PC-3 (cell line): ENCODE results near the gene CNTN2. TPM values are rescaled to one million over a fixed set of nuclear protein-coding genes. Genes with fewer than 3 reads are reported as not detected.

Source experiments
- ATAC-seq: fragments of 200-7000 bp; cut with Tn5 transposase; 2 replicates; pipeline ENCODE4 v1.9.1; 2020; ENCODE audit warnings: mild to moderate bottlenecking, moderate library complexity
- BruUV-seq: library from RNA; stranded (reverse); fragments of 400-500 nt; replicated peaks from 2 replicates; lab custom pipeline; 2021; lab: Mats Ljungman, UMichigan
- CTCF ChIA-PET: fragments of 300-600 bp; sonication (Branson Sonifier 250); formaldehyde crosslinking; loops from one replicate; lab custom pipeline; 2022; ENCODE audit warnings: antibody characterized with exemption; lab: Charles Lee
- POLR2A ChIA-PET: fragments of 300-600 bp; sonication (Branson Sonifier 250); formaldehyde crosslinking; loops from one replicate; lab custom pipeline; 2022; ENCODE audit warnings: antibody characterized with exemption; ENCODE audit not compliant: unreplicated experiment; lab: Charles Lee
- DNase-seq: peaks from one replicate; pipeline ENCODE4 v3.0.0-alpha.2; 2015
- H2AFZ ChIP-seq: fragments of 300-600 bp; sonication (generic); 2 replicates; pipeline ENCODE4 v1.6.0; 2016; ENCODE audit warnings: antibody characterized with exemption, low read length
- H3F3A ChIP-seq: fragments of 300-600 bp; sonication (generic); one replicate; pipeline ENCODE4 v1.6.0; 2017; ENCODE audit warnings: antibody characterized with exemption, low read length, control low read depth, mild to moderate bottlenecking; ENCODE audit not compliant: unreplicated experiment
- H3K27ac ChIP-seq: fragments of 300-600 bp; sonication (generic); 2 replicates; pipeline ENCODE4 v1.5.1; 2016; ENCODE audit warnings: mild to moderate bottlenecking, low read length
- H3K27me3 ChIP-seq: fragments of 300-600 bp; sonication (generic); 2 replicates; pipeline ENCODE4 v1.6.1; 2016; ENCODE audit warnings: low read length, mixed read lengths
- H3K36me3 ChIP-seq: fragments of 300-600 bp; sonication (generic); 2 replicates; pipeline ENCODE4 v1.6.1; 2016; ENCODE audit warnings: low read depth, mixed run types, low read length, mixed read lengths
- H3K4me1 ChIP-seq: fragments of 300-600 bp; sonication (generic); 2 replicates; pipeline ENCODE4 v1.5.1; 2016; ENCODE audit warnings: low read length; ENCODE audit not compliant: insufficient read depth
- H3K4me2 ChIP-seq: fragments of 300-600 bp; sonication (generic); 2 replicates; pipeline ENCODE4 v1.6.0; 2016; ENCODE audit warnings: low read length
- H3K4me3 ChIP-seq: fragments of 300-600 bp; sonication (generic); 2 replicates; pipeline ENCODE4 v1.5.1; 2016; ENCODE audit warnings: mild to moderate bottlenecking, low read length, mixed read lengths
- H3K79me2 ChIP-seq: fragments of 300-600 bp; sonication (generic); 2 replicates; pipeline ENCODE4 v1.6.1; 2017; ENCODE audit warnings: low read length, mixed read lengths
- H3K9ac ChIP-seq: fragments of 300-600 bp; sonication (generic); 2 replicates; pipeline ENCODE4 v1.6.0; 2016; ENCODE audit warnings: mild to moderate bottlenecking, low read length
- H3K9me2 ChIP-seq: fragments of 300-600 bp; sonication (generic); replicated peaks from 2 replicates; pipeline ENCODE4 v1.6.1; 2016; ENCODE audit warnings: mixed run types, low read length, mixed read lengths
- H3K9me3 ChIP-seq: fragments of 300-600 bp; sonication (generic); 2 replicates; pipeline ENCODE4 v1.6.1; 2016; ENCODE audit warnings: low read length, mixed read lengths
- H4K20me1 ChIP-seq: fragments of 300-600 bp; sonication (generic); 2 replicates; pipeline ENCODE4 v1.6.1; 2016; ENCODE audit warnings: low read length, mixed read lengths
- EZH2 ChIP-seq: fragments of 300-600 bp; sonication (generic); IDR thresholded peaks from one replicate; pipeline ENCODE4 v1.6.1; 2017; ENCODE audit warnings: antibody characterized with exemption, mild to moderate bottlenecking, low read length; ENCODE audit not compliant: unreplicated experiment
- EZH2phosphoT487 ChIP-seq: fragments of 300-600 bp; sonication (generic); IDR thresholded peaks from 2 replicates; pipeline ENCODE4 v1.6.1; 2018; ENCODE audit warnings: mild to moderate bottlenecking, antibody characterized with exemption, low read length, borderline replicate concordance
- intact Hi-C: fragments of 100-400 bp; cut with micrococcal nuclease; formaldehyde crosslinking; loops from 2 replicates; pipeline ENCODE4 v1.9.0; 2023
- total RNA-seq: library from RNA; depleted of rRNA; stranded (reverse); fragments of >200 nt; gene quantifications from 2 replicates; pipeline ENCODE4 v1.2.3, GENCODE V29; 2014
- TF ChIP-seq, protein P1 (sequence below): fragments of 300-600 bp; sonication (generic); conservative IDR thresholded peaks from 2 replicates; pipeline ENCODE4 v1.5.1; 2017; ENCODE audit warnings: antibody characterized with exemption, low read depth, mild to moderate bottlenecking, low read length

CNTN2 gene
- total RNA-seq, 1 experiment from 2014 or later: 0.07 TPM

GRCh38 chr1:205017001-205017400 lies 26.0 kb upstream of the CNTN2 start:
- Histone ChIP-seq H3K79me2 (no peaks in the 10 kb centered on the region), H2AFZ (no peak overlapping the region), H3K27me3 (peaks cover 96% of the 10 kb centered on the region), H3F3A (no peaks in the 10 kb centered on the region), H4K20me1 (no peaks in the 10 kb centered on the region), H3K9ac (no peak overlapping the region), H3K4me3 (no peak overlapping the region), H3K36me3 (no peaks in the 10 kb centered on the region), H3K9me3 (no peaks in the 10 kb centered on the region), H3K27ac (no peak overlapping the region), H3K4me2 (no peak overlapping the region), H3K4me1 (no peaks in the 10 kb centered on the region), H3K9me2 (no peaks in the 10 kb centered on the region)
- no peak for ATAC-seq
- BruUV-seq: no TSS peak
- intact Hi-C loops: no loop called here
- no peak for DNase-seq
- CTCF ChIA-PET: no interaction called here
- TF ChIP-seq EZH2phosphoT487 (no peak), EZH2 (no peak)
- TF ChIP-seq, protein P1, sequence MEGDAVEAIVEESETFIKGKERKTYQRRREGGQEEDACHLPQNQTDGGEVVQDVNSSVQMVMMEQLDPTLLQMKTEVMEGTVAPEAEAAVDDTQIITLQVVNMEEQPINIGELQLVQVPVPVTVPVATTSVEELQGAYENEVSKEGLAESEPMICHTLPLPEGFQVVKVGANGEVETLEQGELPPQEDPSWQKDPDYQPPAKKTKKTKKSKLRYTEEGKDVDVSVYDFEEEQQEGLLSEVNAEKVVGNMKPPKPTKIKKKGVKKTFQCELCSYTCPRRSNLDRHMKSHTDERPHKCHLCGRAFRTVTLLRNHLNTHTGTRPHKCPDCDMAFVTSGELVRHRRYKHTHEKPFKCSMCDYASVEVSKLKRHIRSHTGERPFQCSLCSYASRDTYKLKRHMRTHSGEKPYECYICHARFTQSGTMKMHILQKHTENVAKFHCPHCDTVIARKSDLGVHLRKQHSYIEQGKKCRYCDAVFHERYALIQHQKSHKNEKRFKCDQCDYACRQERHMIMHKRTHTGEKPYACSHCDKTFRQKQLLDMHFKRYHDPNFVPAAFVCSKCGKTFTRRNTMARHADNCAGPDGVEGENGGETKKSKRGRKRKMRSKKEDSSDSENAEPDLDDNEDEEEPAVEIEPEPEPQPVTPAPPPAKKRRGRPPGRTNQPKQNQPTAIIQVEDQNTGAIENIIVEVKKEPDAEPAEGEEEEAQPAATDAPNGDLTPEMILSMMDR: no peak
- POLR2A ChIA-PET: no interaction called here

DNA sequence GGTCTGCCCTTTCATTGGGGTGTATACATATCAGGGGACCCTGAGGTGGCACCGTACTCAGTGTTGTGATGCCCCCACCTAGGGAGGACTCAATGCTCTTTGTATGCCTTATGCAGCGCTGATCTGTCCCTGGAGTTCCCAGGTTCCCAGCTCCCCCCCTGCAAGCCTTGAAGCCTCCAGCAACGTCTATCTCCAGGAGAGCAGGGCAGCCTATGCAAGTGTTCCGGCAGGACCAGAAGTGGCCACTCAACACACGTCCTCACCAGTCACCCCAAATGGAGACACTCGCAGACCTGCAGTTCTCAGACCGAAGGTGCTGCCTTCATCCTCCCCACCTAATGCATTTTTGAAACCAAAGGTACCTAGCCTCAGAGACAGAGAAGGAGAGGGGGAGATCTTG lies 25.2 kb upstream of the CNTN2 start:
- Histone ChIP-seq H3K27me3 (peaks cover 96% of the 10 kb centered on the region), H3K4me1 (no peaks in the 10 kb centered on the region), H2AFZ (no peak overlapping the region), H3K36me3 (no peaks in the 10 kb centered on the region), H3F3A (no peaks in the 10 kb centered on the region), H3K9me2 (no peaks in the 10 kb centered on the region), H4K20me1 (no peaks in the 10 kb centered on the region), H3K4me3 (no peak overlapping the region), H3K79me2 (no peaks in the 10 kb centered on the region), H3K27ac (no peak overlapping the region), H3K4me2 (no peak overlapping the region), H3K9me3 (no peaks in the 10 kb centered on the region), H3K9ac (no peak overlapping the region)
- ChIA-PET POLR2A (no interaction called here), CTCF (no interaction called here)
- no peak for ATAC-seq
- intact Hi-C loops: no loop called here
- TF ChIP-seq, protein P1: no peak
- no peak for TF ChIP-seq EZH2
- TF ChIP-seq EZH2phosphoT487: no peak
- BruUV-seq: no TSS peak
- no peak for DNase-seq

GRCh38 chr1:205018381-205018780 lies 24.6 kb upstream of the CNTN2 start:
- no peaks in the 10 kb centered on the region for H3F3A ChIP-seq
- no peaks in the 10 kb centered on the region for H4K20me1 ChIP-seq
- POLR2A ChIA-PET: no interaction called here
- BruUV-seq: no TSS peak
- no peak overlapping the region for H3K4me3 ChIP-seq
- DNase-seq: no peak
- H3K4me1 ChIP-seq: no peaks in the 10 kb centered on the region
- H3K27ac ChIP-seq: no peak overlapping the region
- TF ChIP-seq EZH2 (no peak), EZH2phosphoT487 (no peak)
- TF ChIP-seq, protein P1: no peak
- no peaks in the 10 kb centered on the region for H3K36me3 ChIP-seq
- CTCF ChIA-PET: no interaction called here
- no peak overlapping the region for H3K9ac ChIP-seq
- no peak for ATAC-seq
- no peak overlapping the region for H3K4me2 ChIP-seq
- intact Hi-C loops: no loop called here
- H2AFZ ChIP-seq: no peak overlapping the region
- H3K9me3 ChIP-seq: no peaks in the 10 kb centered on the region
- no peaks in the 10 kb centered on the region for H3K9me2 ChIP-seq
- H3K27me3 ChIP-seq: peaks cover 94% of the 10 kb centered on the region
- H3K79me2 ChIP-seq: no peaks in the 10 kb centered on the region
